HepG2 (cell line): Measurements from ENCODE around the gene CSRP3.
"Not testable (repeated sequence)": the region's sequence is repeated elsewhere in the genome, so short reads cannot be mapped to it uniquely, and the experiment has no call there.

Experiments
- CREM ChIP-seq, 2 experiments: sonication (generic) in 1 of 2; formaldehyde crosslinking in 1 of 2; IDR thresholded peaks; 2 replicates each; pipeline versions ENCODE4 v1.4.0 to v1.6.1; 2016 to 2020; ENCODE audit warnings: antibody characterized with exemption in 1 of 2, mild to moderate bottlenecking in 1 of 2, missing genetic modification reagents in 1 of 2
- CTCF ChIP-seq: sonication (generic); formaldehyde crosslinking; IDR thresholded peaks from 2 replicates; pipeline ENCODE4 v1.5.0; 2020; ENCODE audit warnings: mild to moderate bottlenecking, missing genetic modification reagents, moderate library complexity
- IKZF4 ChIP-seq: sonication (generic); formaldehyde crosslinking; IDR thresholded peaks from 2 replicates; pipeline ENCODE4 v1.5.1; 2020; ENCODE audit warnings: borderline replicate concordance, mild to moderate bottlenecking, low read depth, missing genetic modification reagents; ENCODE audit errors: not compliant biosample characterization
- JUND ChIP-seq: sonication (generic); formaldehyde crosslinking; IDR thresholded peaks from 2 replicates; pipeline ENCODE4 v1.8.0; 2022; ENCODE audit warnings: mild to moderate bottlenecking, missing genetic modification reagents
- POLR2AphosphoS5 ChIP-seq: IDR thresholded peaks from 2 replicates; pipeline ENCODE4 v1.6.1; 2012; ENCODE audit warnings: low read depth, low read length
- RBFOX2 ChIP-seq: fragments of 200-400 bp; formaldehyde crosslinking; IDR thresholded peaks from 2 replicates; pipeline ENCODE4 v1.6.1; 2017; ENCODE audit warnings: low read depth, mild to moderate bottlenecking, low read length
- THAP9 ChIP-seq: sonication (generic); formaldehyde crosslinking; IDR thresholded peaks from 2 replicates; pipeline ENCODE4; 2020; ENCODE audit warnings: missing genetic modification reagents, mild to moderate bottlenecking, borderline replicate concordance
- ZBTB46 ChIP-seq: sonication (generic); formaldehyde crosslinking; IDR thresholded peaks from 2 replicates; pipeline ENCODE4 v1.4.0; 2020; ENCODE audit warnings: mild to moderate bottlenecking, missing genetic modification reagents, borderline replicate concordance
- ZNF232 ChIP-seq: sonication (generic); formaldehyde crosslinking; IDR thresholded peaks from 2 replicates; pipeline ENCODE4 v1.4.0; 2020; ENCODE audit warnings: missing genetic modification reagents, borderline replicate concordance

- not testable (repeated sequence) for TF ChIP-seq POLR2AphosphoS5; IKZF4 (CRISPR knock-in tag); CTCF (CRISPR knock-in tag); ZBTB46 (CRISPR knock-in tag); CREM (IDR thresholded peaks at IDR 0.05); CREM (CRISPR knock-in tag; IDR thresholded peaks at IDR 0.05); THAP9 (CRISPR knock-in tag); JUND (CRISPR knock-in tag); RBFOX2; ZNF232
Observed at GRCh38 chr11:19136884-19137283, 64.9 kb downstream of the CSRP3 start.
